Naive thymus-derived CD8-positive, alpha-beta T cell (primary cell): ENCODE data around the gene CMIP. TPM values are rescaled to one million over a fixed set of nuclear protein-coding genes. Genes with fewer than 3 reads are reported as not detected.
"Not testable (repeated sequence)": the region's sequence is repeated elsewhere in the genome, so short reads cannot be mapped to it uniquely, and the experiment has no call there.

Experiments
- ATAC-seq, 2 donors: fragments of 150-1000 bp; cut with Tn5 transposase in 1 of 2; sonication (Bioruptor Pico), chemical (Tn5 transposase) in 1 of 2; 1 replicate in 1 of 2; 2 replicates in 1 of 2; pipeline ENCODE4 v1.10.0; 2021; ENCODE audit warnings: mild to moderate bottlenecking in 2 of 2, moderate library complexity in 2 of 2
- POLR2A ChIA-PET: fragments of 350-600 bp; sonication (Branson Sonifier 250); formaldehyde crosslinking; loops from one replicate; lab custom pipeline; 2021; ENCODE audit warnings: antibody characterized with exemption; lab: Charles Lee
- DNase-seq, 10 donors: peaks; one replicate each; pipeline versions ENCODE4 v3.0.0 to v3.0.0-alpha.2; 2020 to 2022
- H3K27ac Mint-ChIP-seq, 10 donors: one replicate each; pipeline ENCODE4 v1.8.0; 2020 to 2022; ENCODE audit warnings: mild to moderate bottlenecking in 10 of 10, mixed read lengths in 10 of 10, moderate library complexity in 4 of 10, inconsistent platforms in 1 of 10
- H3K27me3 Mint-ChIP-seq, 5 donors: one replicate each; pipeline ENCODE4 v1.8.0; 2021 to 2022; ENCODE audit warnings: mixed read lengths in 5 of 5
- H3K36me3 Mint-ChIP-seq, 3 donors: one replicate each; pipeline ENCODE4 v1.8.0; 2020 to 2022; ENCODE audit warnings: mixed read lengths in 3 of 3, mild to moderate bottlenecking in 2 of 3, inconsistent platforms in 1 of 3
- H3K4me1 Mint-ChIP-seq, 4 donors: one replicate each; pipeline ENCODE4 v1.8.0; 2021 to 2022; ENCODE audit warnings: mixed read lengths in 4 of 4
- H3K4me3 Mint-ChIP-seq, 10 donors: one replicate each; pipeline ENCODE4 v1.8.0; 2020 to 2022; ENCODE audit warnings: mild to moderate bottlenecking in 10 of 10, mixed read lengths in 10 of 10, moderate library complexity in 6 of 10, inconsistent platforms in 1 of 10
- H3K9me3 Mint-ChIP-seq, 9 donors: one replicate each; pipeline ENCODE4 v1.8.0; 2020 to 2022; ENCODE audit warnings: mixed read lengths in 9 of 9, mild to moderate bottlenecking in 3 of 9, inconsistent platforms in 1 of 9, moderate library complexity in 1 of 9
- polyA plus RNA-seq, 3 donors: library from polyadenylated mRNA; unstranded; fragments of 300-500 nt; fragmentation: Illumina TruSeq; gene quantifications; one replicate each; pipeline ENCODE4 v1.2.3, GENCODE V29; 2021
- total RNA-seq, 8 experiments: library from RNA in 2 of 8; stranded (reverse) in 2 of 8; gene quantifications; one replicate each; pipeline ENCODE4 v1.2.3 and lab custom pipeline; 2021 to 2026

The CMIP gene
- total and polyA plus RNA-seq, 5 experiments from 2014 or later, result 0.31 to 41.5 (median 1.3) TPM

GRCh38 chr16:81684901-81685300 lies 240.3 kb downstream of the CMIP start:
- POLR2A ChIA-PET, result no interaction called here
- peaks cover 0 to 28% (median 7%) of the 10 kb centered on the region in 3 donors for H3K36me3 Mint-ChIP-seq
- no peaks in the 10 kb centered on the region for H3K9me3 Mint-ChIP-seq
- peaks cover 5 to 34% (median 11%) of the 10 kb centered on the region in 4 donors for H3K4me1 Mint-ChIP-seq
- H3K27me3 Mint-ChIP-seq, result no peaks in the 10 kb centered on the region
- H3K27ac Mint-ChIP-seq, result peak overlapping the region in 1 of 10 donors; percentile 19
- no peak overlapping the region for H3K4me3 Mint-ChIP-seq
- ATAC-seq (no peak), DNase-seq (no peak)

- POLR2A ChIA-PET, result no interaction called here
- H3K27ac Mint-ChIP-seq, result peak overlapping the region in 3 of 10 donors; percentile 36 to 58 (median 38)
- DNase-seq, result no peak
Measured at GRCh38 chr16:81686391-81687130, 242.0 kb downstream of the CMIP start.

GRCh38 chr16:81687131-81687456 lies 242.5 kb downstream of the CMIP start:
- peaks cover 4 to 30% (median 10%) of the 10 kb centered on the region in 4 donors for H3K4me1 Mint-ChIP-seq
- no peak overlapping the region for H3K4me3 Mint-ChIP-seq
- POLR2A ChIA-PET, result no interaction called here
- peaks cover 0 to 16% (median 8%) of the 10 kb centered on the region in 3 donors for H3K36me3 Mint-ChIP-seq
- no peaks in the 10 kb centered on the region for H3K9me3 Mint-ChIP-seq
- peak overlapping the region in 3 of 10 donors; percentile 36 to 58 (median 44) for H3K27ac Mint-ChIP-seq
- H3K27me3 Mint-ChIP-seq, result no peaks in the 10 kb centered on the region
- ATAC-seq (no peak), DNase-seq (no peak)

More at GRCh38 chr16:81686391-81687130, 242.0 kb downstream of the CMIP start:
- no peaks in the 10 kb centered on the region for H3K9me3 Mint-ChIP-seq
- peaks cover 0 to 16% (median 8%) of the 10 kb centered on the region in 3 donors for H3K36me3 Mint-ChIP-seq
- no peak for ATAC-seq
- no peaks in the 10 kb centered on the region for H3K27me3 Mint-ChIP-seq
- H3K4me1 Mint-ChIP-seq, result peaks cover 4 to 30% (median 10%) of the 10 kb centered on the region in 4 donors
- H3K4me3 Mint-ChIP-seq, result no peak overlapping the region

GRCh38 chr16:81688182-81688581 lies 243.6 kb downstream of the CMIP start:
- Mint-ChIP-seq H3K9me3 (no peaks in the 10 kb centered on the region), H3K27me3 (no peaks in the 10 kb centered on the region), H3K4me1 (peaks cover 3 to 30% (median 10%) of the 10 kb centered on the region in 4 donors), H3K27ac (peak overlapping the region in 5 of 10 donors; percentile 25 to 77 (median 44)), H3K36me3 (peaks cover 0 to 22% (median 14%) of the 10 kb centered on the region in 3 donors), H3K4me3 (no peak overlapping the region)
- DNase-seq, result peak in 1 of 10 donors; percentile 8
- ATAC-seq, result peak; percentile 61 to 72
- POLR2A ChIA-PET, result interaction anchor here (0.5 kb wide), 1 partner anchor 27 kb away, joined by 5 read pairs; no protein-coding TSS in a partner anchor

GRCh38 chr16:81688839-81689238 lies 244.2 kb downstream of the CMIP start:
- not testable (repeated sequence) for H3K4me3 Mint-ChIP-seq

GRCh38 chr16:81692021-81692420 lies 247.4 kb downstream of the CMIP start:
- H3K9me3 Mint-ChIP-seq, result no peaks in the 10 kb centered on the region
- POLR2A ChIA-PET, result no interaction called here
- no peak for ATAC-seq
- H3K4me1 Mint-ChIP-seq, result peaks cover 2 to 16% (median 8%) of the 10 kb centered on the region in 4 donors
- H3K4me3 Mint-ChIP-seq, result no peak overlapping the region
- peak overlapping the region in 1 of 10 donors; percentile 73 for H3K27ac Mint-ChIP-seq
- no peaks in the 10 kb centered on the region for H3K27me3 Mint-ChIP-seq
- DNase-seq, result no peak
- peaks cover 0 to 46% (median 18%) of the 10 kb centered on the region in 3 donors for H3K36me3 Mint-ChIP-seq

More at GRCh38 chr16:81688839-81689238, 244.2 kb downstream of the CMIP start:
- H3K9me3 Mint-ChIP-seq, ATAC-seq, H3K27me3 Mint-ChIP-seq, DNase-seq, H3K27ac Mint-ChIP-seq, POLR2A ChIA-PET: not testable (repeated sequence)
- Mint-ChIP-seq H3K36me3 (peaks cover 0 to 26% (median 16%) of the 10 kb centered on the region in 3 donors), H3K4me1 (peaks cover 3 to 29% (median 10%) of the 10 kb centered on the region in 4 donors)

GRCh38 chr16:81692571-81692970 lies 248.0 kb downstream of the CMIP start:
- Mint-ChIP-seq H3K36me3 (peaks cover 0 to 45% (median 18%) of the 10 kb centered on the region in 3 donors), H3K4me1 (peaks cover 2 to 13% (median 8%) of the 10 kb centered on the region in 4 donors), H3K9me3 (no peaks in the 10 kb centered on the region), H3K27ac (no peak overlapping the region), H3K27me3 (no peaks in the 10 kb centered on the region), H3K4me3 (no peak overlapping the region)
- ATAC-seq (no peak), DNase-seq (no peak)
- POLR2A ChIA-PET, result interaction anchor here (1.0 kb wide), 1 partner anchor 286 kb away, joined by 3 read pairs; no protein-coding TSS in a partner anchor

- POLR2A ChIA-PET, result interaction anchor here (1.0 kb wide), 1 partner anchor 287 kb away, joined by 3 read pairs; no protein-coding TSS in a partner anchor
- H3K4me1 Mint-ChIP-seq, result peaks cover 2 to 7% (median 4%) of the 10 kb centered on the region in 4 donors
- H3K27ac Mint-ChIP-seq, result peak overlapping the region in 1 of 10 donors; percentile 15
- peaks cover 0 to 48% (median 18%) of the 10 kb centered on the region in 3 donors for H3K36me3 Mint-ChIP-seq
- H3K27me3 Mint-ChIP-seq, result no peaks in the 10 kb centered on the region
- no peak overlapping the region for H3K4me3 Mint-ChIP-seq
- no peak for DNase-seq
- ATAC-seq, result no peak
- H3K9me3 Mint-ChIP-seq, result no peaks in the 10 kb centered on the region
Measured at GRCh38 chr16:81693041-81693743, 248.6 kb downstream of the CMIP start.

- no peaks in the 10 kb centered on the region for H3K9me3 Mint-ChIP-seq
- H3K4me3 Mint-ChIP-seq, result no peak overlapping the region
- no peaks in the 10 kb centered on the region for H3K27me3 Mint-ChIP-seq
- DNase-seq (no peak), ATAC-seq (no peak)
- H3K27ac Mint-ChIP-seq, result peak overlapping the region in 2 of 10 donors; percentile 49 to 59
- H3K36me3 Mint-ChIP-seq, result peaks cover 0 to 52% (median 13%) of the 10 kb centered on the region in 3 donors
- POLR2A ChIA-PET, result interaction anchor here (1.0 kb wide), 1 partner anchor 287 kb away, joined by 3 read pairs; no protein-coding TSS in a partner anchor
- peaks cover 0 to 2% (median 2%) of the 10 kb centered on the region in 4 donors for H3K4me1 Mint-ChIP-seq
Measured at GRCh38 chr16:81693744-81694303, 249.2 kb downstream of the CMIP start.

GRCh38 chr16:81694494-81695280 lies 250.1 kb downstream of the CMIP start:
- Mint-ChIP-seq H3K4me1 (peaks cover 0 to 2% (median 0%) of the 10 kb centered on the region in 4 donors), H3K27me3 (no peaks in the 10 kb centered on the region), H3K9me3 (no peaks in the 10 kb centered on the region), H3K4me3 (no peak overlapping the region), H3K36me3 (peaks cover 0 to 57% (median 13%) of the 10 kb centered on the region in 3 donors), H3K27ac (peak overlapping the region in 3 of 10 donors; percentile 22 to 71 (median 56))
- DNase-seq (no peak), ATAC-seq (no peak)
- POLR2A ChIA-PET, result no interaction called here

GRCh38 chr16:81695321-81696165 lies 250.9 kb downstream of the CMIP start:
- DNase-seq (no peak), ATAC-seq (no peak)
- H3K27ac Mint-ChIP-seq, result peak overlapping the region in 6 of 10 donors; percentile 9 to 90 (median 68)
- no peaks in the 10 kb centered on the region for H3K27me3 Mint-ChIP-seq
- peaks cover 0 to 63% (median 13%) of the 10 kb centered on the region in 3 donors for H3K36me3 Mint-ChIP-seq
- POLR2A ChIA-PET, result no interaction called here
- peaks cover 0 to 2% (median 0%) of the 10 kb centered on the region in 4 donors for H3K4me1 Mint-ChIP-seq
- H3K9me3 Mint-ChIP-seq, result no peaks in the 10 kb centered on the region
- H3K4me3 Mint-ChIP-seq, result peak overlapping the region in 1 of 10 donors; percentile 29
